Activated T-helper 2 cell treated with anti-CD3 and anti-CD28 coated beads, Interferon-gamma antibody, Interleukin-2, Interleukin-4, amounts not matched to agents 10 μg/mL and 5 μg/mL and 100 μg/mL, durations not matched to agents 14 hours and 24 hours and 36 hours (primary cell): Measurements from ENCODE around the gene TNFRSF12A. TPM values are rescaled to one million over a fixed set of nuclear protein-coding genes. Genes with fewer than 3 reads are reported as not detected.

Source experiments
- DNase-seq: peaks from one replicate; pipeline ENCODE4 v3.0.0; 2021; ENCODE audit warnings: low spot score
- H3K27ac Mint-ChIP-seq: one replicate; pipeline ENCODE4 v1.8.0; 2021; ENCODE audit warnings: mixed read lengths
- H3K27me3 Mint-ChIP-seq: one replicate; pipeline ENCODE4 v1.8.0; 2021; ENCODE audit warnings: low read depth, mixed read lengths
- H3K36me3 Mint-ChIP-seq: one replicate; pipeline ENCODE4 v1.8.0; 2021; ENCODE audit warnings: low read depth, mixed read lengths
- H3K4me1 Mint-ChIP-seq: one replicate; pipeline ENCODE4 v1.8.0; 2021; ENCODE audit warnings: low read depth, mixed read lengths
- H3K4me3 Mint-ChIP-seq: one replicate; pipeline ENCODE4 v1.8.0; 2021; ENCODE audit warnings: low read depth, mild to moderate bottlenecking, moderate library complexity, mixed read lengths
- H3K9me3 Mint-ChIP-seq: one replicate; pipeline ENCODE4 v1.8.0; 2021; ENCODE audit warnings: mixed read lengths
- intact Hi-C: fragments of 100-400 bp; cut with micrococcal nuclease; formaldehyde crosslinking; loops from one replicate; pipeline ENCODE4 v1.15.1; 2023
- total RNA-seq: library from RNA; stranded (reverse); gene quantifications from 2 replicates; pipeline ENCODE4 v1.2.3, GENCODE V29; 2022

TNFRSF12A gene
- total RNA-seq, 1 donor from 2014 or later: 9.6 TPM

DNA sequence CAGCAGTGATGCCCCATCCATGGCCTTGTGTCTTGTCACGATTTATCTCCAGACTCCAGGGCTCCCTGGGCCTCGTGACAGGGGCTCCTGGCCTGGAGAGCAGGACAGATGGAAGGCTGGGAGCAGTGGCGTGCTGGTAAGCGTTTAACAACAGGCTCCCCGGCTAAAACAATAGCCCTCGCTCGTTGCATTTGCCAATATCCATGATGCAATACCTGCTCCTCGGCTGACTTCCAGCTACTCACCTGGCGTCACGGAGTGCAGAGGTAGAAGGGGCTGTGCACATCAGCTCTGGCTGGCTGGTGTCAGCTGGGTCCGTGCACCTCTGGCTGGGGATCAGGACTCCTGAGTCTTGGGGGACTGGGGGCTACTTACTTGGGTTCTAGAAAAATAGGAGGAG, 18.1 kb downstream of the TNFRSF12A start:
- Mint-ChIP-seq H3K9me3 (no peaks in the 10 kb centered on the region), H3K36me3 (no peaks in the 10 kb centered on the region), H3K4me1 (peaks cover 2% of the 10 kb centered on the region), H3K4me3 (no peak overlapping the region), H3K27ac (no peak overlapping the region), H3K27me3 (peaks cover 59% of the 10 kb centered on the region)
- DNase-seq: no peak
- intact Hi-C loops: no loop called here

DNA sequence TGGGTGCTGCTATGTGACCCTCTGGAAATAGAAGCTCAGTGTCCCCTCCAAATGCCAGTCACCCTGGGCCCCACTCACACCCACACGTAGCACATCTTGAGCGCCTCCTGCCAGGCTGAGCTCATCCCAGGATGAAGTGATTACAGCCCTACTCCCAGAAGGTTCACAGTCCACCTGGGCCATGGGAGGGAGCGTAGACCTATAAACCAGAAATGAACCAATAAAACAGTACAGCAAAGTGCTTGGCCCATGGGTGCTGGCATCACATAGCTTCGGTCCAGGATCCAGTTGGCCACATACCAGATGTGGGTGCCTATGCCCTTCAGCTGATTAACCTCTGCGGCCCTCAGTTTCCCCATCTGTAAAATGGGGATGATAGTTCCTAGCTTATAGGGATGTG, 18.7 kb downstream of the TNFRSF12A start:
- Mint-ChIP-seq H3K27me3 (peaks cover 57% of the 10 kb centered on the region), H3K9me3 (no peaks in the 10 kb centered on the region), H3K36me3 (no peaks in the 10 kb centered on the region), H3K4me3 (no peak overlapping the region), H3K4me1 (peaks cover under 1% of the 10 kb centered on the region), H3K27ac (no peak overlapping the region)
- DNase-seq: no peak
- intact Hi-C loops: no loop called here

DNA sequence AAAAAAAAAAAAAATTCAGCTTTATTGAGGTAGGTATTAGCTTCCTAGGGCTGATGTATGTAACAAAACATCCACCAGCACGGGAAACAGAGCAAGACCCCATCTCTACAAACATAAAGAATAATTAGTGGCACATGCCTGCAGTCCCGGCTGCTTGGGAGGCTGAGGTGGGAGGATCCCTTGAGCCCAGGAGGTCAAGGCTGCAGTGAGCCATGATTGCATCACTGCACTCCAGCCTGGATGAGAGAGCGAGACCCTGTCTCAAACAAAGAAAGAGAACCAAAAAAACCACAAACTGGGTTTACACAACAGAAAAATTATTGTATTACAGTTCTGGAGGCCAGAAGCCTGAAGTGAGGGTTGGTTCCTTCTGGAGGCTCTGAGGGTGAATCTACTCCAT, 22.2 kb downstream of the TNFRSF12A start:
- Mint-ChIP-seq H3K27me3 (peaks cover 48% of the 10 kb centered on the region), H3K36me3 (peaks cover 3% of the 10 kb centered on the region), H3K27ac (no peak overlapping the region), H3K4me1 (peaks cover 7% of the 10 kb centered on the region), H3K4me3 (no peak overlapping the region), H3K9me3 (no peaks in the 10 kb centered on the region)
- DNase-seq: no peak
- intact Hi-C loops: no loop called here

DNA sequence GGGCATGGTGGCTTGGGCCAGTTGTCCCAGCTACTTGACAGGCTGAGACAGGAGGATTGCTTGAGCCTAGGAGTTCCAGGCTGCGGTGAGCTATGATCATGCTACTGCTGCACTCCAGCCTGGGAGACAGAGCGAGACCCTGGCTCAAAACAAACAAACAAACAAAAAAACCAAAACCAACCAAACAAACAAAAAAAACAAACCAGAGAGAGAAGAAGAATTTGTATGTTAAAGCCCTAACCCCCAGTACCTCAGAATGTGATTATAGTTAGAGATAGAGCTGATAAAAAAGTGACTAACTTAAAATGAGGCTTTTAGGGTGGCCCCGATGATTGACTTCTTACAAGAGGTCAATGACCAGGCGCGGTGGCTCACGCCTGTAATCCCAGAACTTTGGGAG, 24.5 kb downstream of the TNFRSF12A start:
- no peak for DNase-seq
- Mint-ChIP-seq H3K27me3 (peaks cover 31% of the 10 kb centered on the region), H3K4me1 (peaks cover 23% of the 10 kb centered on the region), H3K4me3 (peak overlapping the region; percentile 81), H3K27ac (peak overlapping the region; percentile 44), H3K9me3 (no peaks in the 10 kb centered on the region), H3K36me3 (peaks cover 3% of the 10 kb centered on the region)
- intact Hi-C loops: loop anchor here (2.0 to 5.0 kb wide), 2 partner anchors 14 to 123 kb away; no protein-coding TSS in a partner anchor

- peaks cover 5% of the 10 kb centered on the region for H3K36me3 Mint-ChIP-seq
- peaks cover 23% of the 10 kb centered on the region for H3K27me3 Mint-ChIP-seq
- peaks cover 33% of the 10 kb centered on the region for H3K4me1 Mint-ChIP-seq
- no peak for DNase-seq
- H3K9me3 Mint-ChIP-seq: no peaks in the 10 kb centered on the region
- H3K27ac Mint-ChIP-seq: peak within 1 kb of the TSS; percentile 58
- H3K4me3 Mint-ChIP-seq: peak within 1 kb of the TSS; percentile 81
- intact Hi-C loops: loop anchor here (2.0 to 5.0 kb wide), 2 partner anchors 15 to 121 kb away; no protein-coding TSS in a partner anchor
Measured at GRCh38 chr16:3045758-3046640, 25.8 kb downstream of the TNFRSF12A start, which contains the start of gene MMP25. Gene MMP25 (plus strand): TSS chr16:3046561. CDS start chr16:3046918, 357 bp downstream.

GRCh38 chr16:3046641-3047386, 26.6 kb downstream of the TNFRSF12A start:
- H3K27ac Mint-ChIP-seq: peak overlapping the region; percentile 58

GRCh38 chr16:3047387-3047720, 27.2 kb downstream of the TNFRSF12A start:
- H3K4me1 Mint-ChIP-seq: peaks cover 44% of the 10 kb centered on the region
- no peaks in the 10 kb centered on the region for H3K9me3 Mint-ChIP-seq
- DNase-seq: no peak
- H3K4me3 Mint-ChIP-seq: peak overlapping the region; percentile 65
- H3K27ac Mint-ChIP-seq: peak overlapping the region; percentile 12
- intact Hi-C loops: loop anchor here (5.0 kb wide), 1 partner anchor 120 kb away; no protein-coding TSS in a partner anchor
- peaks cover 15% of the 10 kb centered on the region for H3K36me3 Mint-ChIP-seq
- H3K27me3 Mint-ChIP-seq: peaks cover 20% of the 10 kb centered on the region

More at GRCh38 chr16:3046641-3047386, 26.6 kb downstream of the TNFRSF12A start:
- no peaks in the 10 kb centered on the region for H3K9me3 Mint-ChIP-seq
- no peak for DNase-seq
- H3K4me3 Mint-ChIP-seq: peak overlapping the region; percentile 65
- intact Hi-C loops: loop anchor here (5.0 kb wide), 1 partner anchor 120 kb away; no protein-coding TSS in a partner anchor
- H3K4me1 Mint-ChIP-seq: peaks cover 40% of the 10 kb centered on the region
- peaks cover 20% of the 10 kb centered on the region for H3K27me3 Mint-ChIP-seq
- H3K36me3 Mint-ChIP-seq: peaks cover 11% of the 10 kb centered on the region

- Mint-ChIP-seq H3K36me3 (peaks cover 31% of the 10 kb centered on the region), H3K4me3 (no peak overlapping the region), H3K4me1 (peaks cover 56% of the 10 kb centered on the region), H3K27me3 (peaks cover 7% of the 10 kb centered on the region), H3K9me3 (no peaks in the 10 kb centered on the region), H3K27ac (peak overlapping the region; percentile 26)
- intact Hi-C loops: loop anchor here (5.0 to 10.0 kb wide), 2 partner anchors 117 to 455 kb away; partner anchors contain the start of gene CLUAP1
- DNase-seq: no peak
Measured at GRCh38 chr16:3049921-3050481, 29.8 kb downstream of the TNFRSF12A start.

DNA sequence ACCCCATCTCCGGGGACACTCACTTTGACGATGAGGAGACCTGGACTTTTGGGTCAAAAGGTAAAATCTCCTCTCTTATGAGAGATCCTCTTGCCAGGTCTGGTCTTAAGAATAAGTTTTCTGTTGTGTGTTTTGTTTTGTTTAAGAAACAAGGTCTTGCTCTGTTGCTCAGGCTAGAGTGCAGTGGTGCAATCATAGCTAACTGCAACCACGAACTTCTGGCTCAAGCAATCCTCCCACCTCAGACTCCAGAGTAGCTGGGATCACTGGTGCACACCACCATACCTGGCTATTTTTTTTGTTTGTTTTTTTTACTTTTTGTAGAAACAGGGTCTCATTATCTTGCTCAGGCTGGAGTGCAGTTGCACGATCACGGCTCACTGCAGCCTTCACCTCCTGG, 30.3 kb downstream of the TNFRSF12A start:
- H3K4me3 Mint-ChIP-seq: no peak overlapping the region
- H3K27me3 Mint-ChIP-seq: peaks cover 3% of the 10 kb centered on the region
- no peaks in the 10 kb centered on the region for H3K9me3 Mint-ChIP-seq
- intact Hi-C loops: loop anchor here (10.0 kb wide), 1 partner anchor 454 kb away; the partner anchor contains the start of gene CLUAP1
- H3K27ac Mint-ChIP-seq: peak overlapping the region; percentile 26
- peaks cover 57% of the 10 kb centered on the region for H3K4me1 Mint-ChIP-seq
- H3K36me3 Mint-ChIP-seq: peaks cover 35% of the 10 kb centered on the region
- no peak for DNase-seq

GRCh38 chr16:3051009-3051408, 30.8 kb downstream of the TNFRSF12A start:
- Mint-ChIP-seq H3K4me3 (no peak overlapping the region), H3K36me3 (peaks cover 39% of the 10 kb centered on the region), H3K9me3 (no peaks in the 10 kb centered on the region), H3K27me3 (peaks cover 2% of the 10 kb centered on the region), H3K27ac (no peak overlapping the region), H3K4me1 (peaks cover 61% of the 10 kb centered on the region)
- intact Hi-C loops: loop anchor here (10.0 kb wide), 1 partner anchor 454 kb away; the partner anchor contains the start of gene CLUAP1
- DNase-seq: no peak

GRCh38 chr16:3051494-3051893, 31.3 kb downstream of the TNFRSF12A start:
- no peak for DNase-seq
- Mint-ChIP-seq H3K36me3 (peaks cover 39% of the 10 kb centered on the region), H3K4me3 (peak overlapping the region; percentile 17), H3K4me1 (peaks cover 64% of the 10 kb centered on the region), H3K9me3 (no peaks in the 10 kb centered on the region), H3K27me3 (peaks cover 2% of the 10 kb centered on the region), H3K27ac (peak overlapping the region; percentile 50)
- intact Hi-C loops: loop anchor here (10.0 kb wide), 1 partner anchor 453 kb away; the partner anchor contains the start of gene CLUAP1
